Mucosa of rectum (tissue), 2 donors: Measurements from ENCODE around the gene TBC1D2B.
A peak's percentile ranks its signal among the peaks of the same experiment; 100 is the strongest.

Experiments used
- H3K27ac ChIP-seq, 2 donors: one replicate each; pipeline ENCODE4 v1.7.0; 2013; ENCODE audit warnings: inconsistent platforms in 2 of 2, low read depth in 2 of 2, low read length in 2 of 2
- H3K27me3 ChIP-seq, 2 donors: one replicate each; pipeline ENCODE4 v1.7.0; 2013; ENCODE audit warnings: low read length in 2 of 2; ENCODE audit not compliant: control insufficient read depth in 2 of 2, insufficient read depth in 2 of 2
- H3K36me3 ChIP-seq, 2 donors: one replicate each; pipeline ENCODE4 v1.7.0; 2013; ENCODE audit warnings: low read length in 2 of 2; ENCODE audit not compliant: control insufficient read depth in 2 of 2, insufficient read depth in 2 of 2
- H3K4me1 ChIP-seq, 2 donors: one replicate each; pipeline ENCODE4 v1.7.0; 2013; ENCODE audit warnings: low read length in 2 of 2, mild to moderate bottlenecking in 1 of 2; ENCODE audit not compliant: control insufficient read depth in 2 of 2, insufficient read depth in 2 of 2
- H3K4me3 ChIP-seq, 2 donors: one replicate each; pipeline ENCODE4 v1.7.0; 2013; ENCODE audit warnings: low read length in 2 of 2
- H3K9ac ChIP-seq, 2 donors: one replicate each; pipeline ENCODE4 v1.7.0; 2013; ENCODE audit warnings: low read length in 2 of 2, low read depth in 1 of 2, mild to moderate bottlenecking in 1 of 2
- H3K9me3 ChIP-seq, 2 donors: one replicate each; pipeline ENCODE4 v1.7.0; 2013; ENCODE audit warnings: low read length in 2 of 2; ENCODE audit not compliant: control insufficient read depth in 2 of 2
- donor health status: healthy.
- donor health status: Normal muscosa, but diverticular disease.

Gene TBC1D2B

GRCh38 chr15:78004919-78005634 lies 72.4 kb downstream of the TBC1D2B start:
- Histone ChIP-seq H3K36me3 (peaks cover 58 to 73% of the 10 kb centered on the region in 2 donors), H3K27ac (peak overlapping the region in 1 of 2 donors; percentile 3), H3K27me3 (no peaks in the 10 kb centered on the region), H3K9me3 (no peaks in the 10 kb centered on the region), H3K9ac (peak overlapping the region in 1 of 2 donors; percentile 15), H3K4me3 (no peak overlapping the region), H3K4me1 (peaks cover 18 to 35% of the 10 kb centered on the region in 2 donors)

DNA sequence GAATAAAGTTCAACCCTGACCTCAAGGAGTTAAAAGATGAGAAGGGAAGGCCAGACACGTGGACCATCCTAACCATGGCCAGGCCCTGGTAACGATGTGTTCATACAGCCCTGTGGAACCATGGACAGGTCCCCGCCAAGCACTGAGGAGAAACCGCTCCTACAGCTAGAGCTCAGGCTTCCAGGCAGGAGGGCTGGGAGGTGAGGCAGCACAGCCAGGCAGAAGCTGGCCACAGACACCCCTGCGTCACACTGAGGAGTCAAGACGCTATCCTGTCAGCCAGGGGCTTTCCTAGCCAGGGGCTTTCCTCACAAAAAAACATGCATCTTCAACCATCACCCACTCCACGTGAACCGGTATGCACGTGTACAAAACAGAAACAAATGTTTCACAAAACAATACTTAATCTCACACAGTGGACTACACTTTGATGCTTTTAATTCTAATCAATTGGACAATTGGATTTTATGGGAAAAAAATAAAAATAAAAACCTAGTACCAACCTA lies 73.2 kb downstream of the TBC1D2B start:
- Histone ChIP-seq H3K9me3 (no peaks in the 10 kb centered on the region), H3K27ac (peak overlapping the region in 1 of 2 donors; percentile 3), H3K27me3 (no peaks in the 10 kb centered on the region), H3K36me3 (peaks cover 58 to 69% of the 10 kb centered on the region in 2 donors), H3K4me3 (no peak overlapping the region), H3K4me1 (peaks cover 18 to 35% of the 10 kb centered on the region in 2 donors), H3K9ac (no peak overlapping the region)

GRCh38 chr15:78003539-78004008 lies 73.9 kb downstream of the TBC1D2B start:
- H3K9ac ChIP-seq: peak overlapping the region in 1 of 2 donors; percentile 6
- H3K4me3 ChIP-seq: no peak overlapping the region
- H3K27me3 ChIP-seq: no peaks in the 10 kb centered on the region
- H3K9me3 ChIP-seq: no peaks in the 10 kb centered on the region
- peaks cover 18 to 35% of the 10 kb centered on the region in 2 donors for H3K4me1 ChIP-seq
- peak overlapping the region in 1 of 2 donors; percentile 6 for H3K27ac ChIP-seq
- H3K36me3 ChIP-seq: peaks cover 59 to 66% of the 10 kb centered on the region in 2 donors

DNA sequence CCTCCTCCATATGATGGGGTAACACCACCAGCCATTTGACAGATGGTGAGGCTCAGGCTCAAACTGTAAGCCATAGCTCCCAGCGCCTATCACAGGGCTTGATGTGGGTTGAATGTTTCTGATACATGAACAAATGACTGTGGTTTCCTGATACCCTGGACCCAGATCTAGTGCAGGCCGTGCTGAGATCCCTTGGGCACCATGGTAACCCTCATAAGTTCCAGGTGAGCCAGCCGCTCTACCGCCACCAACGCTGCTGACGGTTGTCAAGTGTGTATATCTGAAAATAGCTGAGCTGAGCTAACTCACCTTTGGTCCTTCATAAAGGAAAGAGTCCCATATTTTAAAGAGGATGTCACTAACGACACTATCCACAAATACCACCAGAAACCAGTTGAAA lies 74.5 kb downstream of the TBC1D2B start:
- peaks cover 14 to 30% of the 10 kb centered on the region in 2 donors for H3K4me1 ChIP-seq
- H3K9ac ChIP-seq: no peak overlapping the region
- H3K4me3 ChIP-seq: no peak overlapping the region
- H3K27ac ChIP-seq: no peak overlapping the region
- H3K27me3 ChIP-seq: no peaks in the 10 kb centered on the region
- H3K36me3 ChIP-seq: peaks cover 59 to 66% of the 10 kb centered on the region in 2 donors
- H3K9me3 ChIP-seq: no peaks in the 10 kb centered on the region

GRCh38 chr15:78001656-78002055 lies 75.9 kb downstream of the TBC1D2B start:
- no peak overlapping the region for H3K4me3 ChIP-seq
- H3K36me3 ChIP-seq: peaks cover 62 to 64% of the 10 kb centered on the region in 2 donors
- peaks cover 7 to 19% of the 10 kb centered on the region in 2 donors for H3K4me1 ChIP-seq
- no peaks in the 10 kb centered on the region for H3K9me3 ChIP-seq
- H3K9ac ChIP-seq: no peak overlapping the region
- no peak overlapping the region for H3K27ac ChIP-seq
- H3K27me3 ChIP-seq: no peaks in the 10 kb centered on the region

DNA sequence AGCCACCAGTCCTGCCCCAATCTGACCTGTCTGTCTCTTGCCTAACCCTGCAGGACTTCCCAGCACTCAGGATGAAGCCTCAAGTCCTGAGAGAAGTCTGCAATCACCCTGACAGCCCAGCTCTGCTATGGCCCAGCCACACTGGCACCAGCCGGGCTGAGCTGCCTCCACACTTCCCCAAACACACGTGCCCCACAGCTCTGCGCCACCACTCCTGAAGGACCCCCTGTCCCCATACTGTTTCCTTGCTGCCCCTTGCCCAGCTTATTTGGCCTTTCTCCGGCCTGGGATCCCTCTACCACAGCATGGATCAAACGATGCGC lies 76.6 kb downstream of the TBC1D2B start:
- Histone ChIP-seq H3K4me3 (no peak overlapping the region), H3K36me3 (peaks cover 58 to 60% of the 10 kb centered on the region in 2 donors), H3K9me3 (no peaks in the 10 kb centered on the region), H3K9ac (no peak overlapping the region), H3K4me1 (peaks cover 3 to 13% of the 10 kb centered on the region in 2 donors), H3K27me3 (no peaks in the 10 kb centered on the region), H3K27ac (no peak overlapping the region)

GRCh38 chr15:78000091-78000926 lies 77.2 kb downstream of the TBC1D2B start:
- Histone ChIP-seq H3K27ac (no peak overlapping the region), H3K36me3 (peaks cover 58% of the 10 kb centered on the region in 2 donors), H3K27me3 (no peaks in the 10 kb centered on the region), H3K4me3 (no peak overlapping the region), H3K9me3 (no peaks in the 10 kb centered on the region), H3K9ac (peak overlapping the region in 1 of 2 donors; percentile 26), H3K4me1 (peaks cover 3 to 11% of the 10 kb centered on the region in 2 donors)

GRCh38 chr15:77999486-77999885 lies 78.0 kb downstream of the TBC1D2B start:
- H3K27me3 ChIP-seq: no peaks in the 10 kb centered on the region
- no peak overlapping the region for H3K9ac ChIP-seq
- H3K36me3 ChIP-seq: peaks cover 52 to 53% of the 10 kb centered on the region in 2 donors
- H3K4me3 ChIP-seq: no peak overlapping the region
- H3K9me3 ChIP-seq: no peaks in the 10 kb centered on the region
- peaks cover 3 to 10% of the 10 kb centered on the region in 2 donors for H3K4me1 ChIP-seq
- H3K27ac ChIP-seq: no peak overlapping the region

DNA sequence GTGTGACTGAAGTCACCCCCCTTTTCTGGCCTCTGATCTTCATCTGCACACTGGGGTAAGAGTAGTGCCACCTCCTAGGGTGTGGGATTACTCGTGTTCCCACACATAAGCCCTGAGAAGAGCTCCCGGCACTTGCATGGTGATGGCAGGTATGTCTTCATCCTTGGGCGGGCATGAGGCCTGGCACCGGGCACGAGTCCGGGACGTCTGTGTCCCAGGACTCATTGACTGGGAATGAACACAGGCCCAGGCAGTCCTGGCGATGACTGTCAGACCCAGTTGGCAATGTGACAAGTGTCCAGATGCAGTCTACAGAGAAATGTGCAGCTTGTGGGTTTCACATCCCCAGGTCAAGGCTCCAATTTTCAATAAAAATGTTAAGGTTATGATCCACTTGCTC lies 78.9 kb downstream of the TBC1D2B start:
- H3K4me3 ChIP-seq: no peak overlapping the region
- H3K27me3 ChIP-seq: no peaks in the 10 kb centered on the region
- H3K4me1 ChIP-seq: peaks cover under 1 to 9% of the 10 kb centered on the region in 2 donors
- H3K9me3 ChIP-seq: no peaks in the 10 kb centered on the region
- peaks cover 44 to 46% of the 10 kb centered on the region in 2 donors for H3K36me3 ChIP-seq
- no peak overlapping the region for H3K27ac ChIP-seq
- H3K9ac ChIP-seq: no peak overlapping the region
